CD4-positive, alpha-beta T cell treated with Interleukin-12 subunit alpha and Interleukin-12 subunit beta, for 1 hour (primary cell): ENCODE results near the gene MAVS.

Experiments used
- DNase-seq: peaks from one replicate; pipeline ENCODE4 v3.0.0-alpha.2; 2020

Gene MAVS

GRCh38 chr20:3916364-3916763 is 69.7 kb downstream of the MAVS start:
- DNase-seq, result no peak

- no peak for DNase-seq
These were observed 72.7 kb downstream of the MAVS start for GRCh38 chr20:3919352-3919751.

GRCh38 chr20:3922223-3922982 is 75.8 kb downstream of the MAVS start:
- no peak for DNase-seq

GRCh38 chr20:3922983-3923339 is 76.3 kb downstream of the MAVS start:
- DNase-seq, result no peak

GRCh38 chr20:3923818-3924217 is 77.2 kb downstream of the MAVS start:
- no peak for DNase-seq

DNA sequence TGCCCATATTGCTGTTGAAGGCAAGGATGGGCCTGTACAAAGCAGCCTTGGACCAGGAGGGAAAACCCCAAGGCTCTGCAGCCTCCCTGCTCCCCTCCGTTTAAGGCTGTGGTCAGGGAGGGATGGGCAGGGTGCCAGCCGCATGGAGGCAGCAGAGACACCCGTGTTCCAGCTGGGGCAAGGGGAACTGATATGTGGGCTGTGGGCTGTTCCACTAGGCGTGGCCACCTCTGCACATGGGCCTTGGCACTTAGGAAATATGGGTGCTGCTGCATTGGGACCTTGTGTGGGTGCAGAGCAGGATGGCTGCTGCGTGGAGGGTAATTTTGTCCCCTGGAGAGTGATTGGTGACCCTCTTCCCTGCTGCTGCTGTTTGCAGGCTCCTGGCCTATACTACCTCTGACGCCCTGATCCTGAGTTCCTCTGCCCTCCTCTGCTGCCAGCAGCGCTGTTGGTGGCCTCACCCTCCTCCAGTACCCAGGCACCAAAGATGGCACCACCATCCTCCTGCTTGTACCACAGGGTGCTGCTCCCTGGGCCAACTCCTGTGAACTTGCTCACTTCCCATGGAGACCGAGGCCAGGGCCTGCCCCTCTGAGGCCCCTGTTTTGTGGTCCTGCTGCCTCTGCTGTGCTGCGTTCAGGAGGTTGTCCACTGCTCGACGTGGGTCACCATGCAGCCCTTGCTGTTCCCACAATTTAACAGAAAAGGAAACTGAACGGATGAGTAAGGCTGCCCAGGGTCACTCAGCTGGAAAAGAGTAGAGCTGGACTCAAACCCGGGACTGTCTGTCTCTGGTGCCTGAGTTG is 77.9 kb downstream of the MAVS start:
- DNase-seq, result peak; percentile 26

DNA sequence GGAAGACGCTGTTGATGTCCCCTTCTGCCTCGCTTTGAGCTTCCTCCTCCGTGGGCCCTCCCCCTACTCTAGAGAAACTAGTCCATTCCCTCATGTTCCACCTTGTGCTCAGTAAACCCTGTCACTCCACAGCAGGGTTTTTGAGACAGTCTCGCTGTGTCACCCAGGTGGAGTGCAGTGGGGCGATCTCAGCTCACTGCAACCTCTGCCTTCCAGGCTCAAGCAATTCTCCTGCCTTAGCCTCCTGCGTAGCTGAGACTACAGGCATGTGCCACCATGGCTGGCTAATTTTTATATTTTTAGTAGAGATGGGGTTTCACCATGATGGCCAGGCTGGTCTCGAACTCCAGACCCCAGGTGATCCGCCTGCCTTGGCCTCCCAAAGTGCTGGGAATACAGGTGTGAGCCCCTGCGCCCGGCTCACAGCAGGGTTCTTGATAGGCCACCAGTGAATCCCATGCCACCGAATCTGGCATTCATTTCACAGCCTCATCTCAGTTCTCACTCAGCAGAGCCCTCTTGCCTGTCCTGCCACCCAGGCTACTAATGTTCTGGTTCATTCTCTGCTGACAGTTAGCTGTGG is 78.6 kb downstream of the MAVS start:
- no peak for DNase-seq
